Neural progenitor cell (in vitro differentiated cells): ENCODE results near the gene TMEM164.

ENCODE experiments used
- CTCF ChIP-seq: fragments of 200-600 bp; sonication (generic); IDR thresholded peaks from 2 replicates; pipeline ENCODE4 v1.5.1; 2017; ENCODE audit warnings: antibody characterized with exemption, mild to moderate bottlenecking
- EZH2 ChIP-seq: fragments of 200-600 bp; sonication (generic); IDR thresholded peaks from 2 replicates; pipeline ENCODE4 v1.6.1; 2017; ENCODE audit warnings: antibody characterized with exemption, mild to moderate bottlenecking, moderate library complexity

- TF ChIP-seq CTCF (no peak), EZH2 (no peak)
These were observed 38.5 kb upstream of the TMEM164 start for GRCh38 chrX:109964390-109964789.
